Chondrocyte (in vitro differentiated cells): ENCODE data around the gene LINC00237. TPM values are rescaled to one million over a fixed set of nuclear protein-coding genes. Genes with fewer than 3 reads are reported as not detected.
A peak's percentile ranks its signal among the peaks of the same experiment; 100 is the strongest.

Source experiments
- DNase-seq: peaks from one replicate; pipeline ENCODE4 v3.0.0; 2021; ENCODE audit warnings: mixed read lengths, low spot score
- H3K27ac Mint-ChIP-seq: one replicate; pipeline ENCODE4 v1.8.0; 2021; ENCODE audit warnings: mild to moderate bottlenecking, moderate library complexity, mixed read lengths; ENCODE audit not compliant: unreplicated experiment
- H3K27me3 Mint-ChIP-seq: 2 replicates; pipeline ENCODE4 v1.8.0; 2021; ENCODE audit warnings: low read depth, mixed read lengths
- H3K36me3 Mint-ChIP-seq: 2 replicates; pipeline ENCODE4 v1.8.0; 2021; ENCODE audit warnings: low read depth, mixed read lengths
- H3K4me1 Mint-ChIP-seq: 2 replicates; pipeline ENCODE4 v1.8.0; 2021; ENCODE audit warnings: low read depth, mild to moderate bottlenecking, mixed read lengths
- H3K4me3 Mint-ChIP-seq: one replicate; pipeline ENCODE4 v1.8.0; 2021; ENCODE audit warnings: mild to moderate bottlenecking, moderate library complexity, mixed read lengths; ENCODE audit not compliant: unreplicated experiment
- H3K9me3 Mint-ChIP-seq: 2 replicates; pipeline ENCODE4 v1.8.0; 2021; ENCODE audit warnings: low read depth, mixed read lengths
- long read RNA-seq: library from polyadenylated mRNA; stranded (forward); transcript quantifications from one replicate; pipeline ENCODE4 v2.0.0, GENCODE V29; 2021
- total RNA-seq: library from RNA; stranded (reverse); gene quantifications from 3 replicates; pipeline ENCODE4 v1.2.1, GENCODE V29; 2021
- TF ChIP-seq, protein P1 (sequence below): fragments of 200-600 bp; sonication (generic); IDR thresholded peaks from 2 replicates; pipeline ENCODE4 v1.5.0; 2021; ENCODE audit warnings: antibody characterized with exemption, mild to moderate bottlenecking, moderate library complexity

LINC00237 gene
- not detected in 3 replicates for total RNA-seq
- long read RNA-seq = 0 reads

- no peak for DNase-seq
- Mint-ChIP-seq H3K4me3 (peak within 1 kb of the TSS; percentile 28), H3K27me3 (peaks cover 76% of the 10 kb centered on the region)
Measured at GRCh38 chr20:21106171-21107017, at the start of gene LINC00237. TSS of gene LINC00237 (minus strand) at chr20:21106358.

DNA sequence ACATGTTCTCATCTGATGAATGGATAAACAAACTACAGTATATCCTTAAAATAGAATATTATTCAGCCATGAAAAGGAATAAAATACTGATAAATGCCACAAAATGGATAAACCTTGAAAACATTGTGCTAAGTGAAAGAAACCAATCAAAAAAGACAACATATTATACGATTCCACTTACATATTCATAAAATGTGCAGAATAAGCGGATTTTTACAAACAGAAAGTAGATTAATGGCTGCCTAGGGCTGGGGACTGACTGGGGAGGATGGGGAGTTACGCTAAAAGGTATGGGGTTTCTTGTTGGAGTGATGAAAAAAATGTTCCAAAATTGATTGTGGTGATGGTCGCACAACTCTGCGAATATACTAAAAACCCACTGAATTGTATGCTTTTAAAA, 49.1 kb upstream of the LINC00237 start:
- TF ChIP-seq, protein P1, sequence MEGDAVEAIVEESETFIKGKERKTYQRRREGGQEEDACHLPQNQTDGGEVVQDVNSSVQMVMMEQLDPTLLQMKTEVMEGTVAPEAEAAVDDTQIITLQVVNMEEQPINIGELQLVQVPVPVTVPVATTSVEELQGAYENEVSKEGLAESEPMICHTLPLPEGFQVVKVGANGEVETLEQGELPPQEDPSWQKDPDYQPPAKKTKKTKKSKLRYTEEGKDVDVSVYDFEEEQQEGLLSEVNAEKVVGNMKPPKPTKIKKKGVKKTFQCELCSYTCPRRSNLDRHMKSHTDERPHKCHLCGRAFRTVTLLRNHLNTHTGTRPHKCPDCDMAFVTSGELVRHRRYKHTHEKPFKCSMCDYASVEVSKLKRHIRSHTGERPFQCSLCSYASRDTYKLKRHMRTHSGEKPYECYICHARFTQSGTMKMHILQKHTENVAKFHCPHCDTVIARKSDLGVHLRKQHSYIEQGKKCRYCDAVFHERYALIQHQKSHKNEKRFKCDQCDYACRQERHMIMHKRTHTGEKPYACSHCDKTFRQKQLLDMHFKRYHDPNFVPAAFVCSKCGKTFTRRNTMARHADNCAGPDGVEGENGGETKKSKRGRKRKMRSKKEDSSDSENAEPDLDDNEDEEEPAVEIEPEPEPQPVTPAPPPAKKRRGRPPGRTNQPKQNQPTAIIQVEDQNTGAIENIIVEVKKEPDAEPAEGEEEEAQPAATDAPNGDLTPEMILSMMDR = no peak
- H3K27me3 Mint-ChIP-seq = no peaks in the 10 kb centered on the region
- H3K4me1 Mint-ChIP-seq = no peaks in the 10 kb centered on the region
- no peaks in the 10 kb centered on the region for H3K9me3 Mint-ChIP-seq
- no peak for DNase-seq
- H3K27ac Mint-ChIP-seq = no peak overlapping the region
- peaks cover 1% of the 10 kb centered on the region for H3K36me3 Mint-ChIP-seq
- H3K4me3 Mint-ChIP-seq = no peak overlapping the region

More at GRCh38 chr20:21106171-21107017, at the start of gene LINC00237:
- Mint-ChIP-seq H3K36me3 (no peaks in the 10 kb centered on the region), H3K27ac (no peak within 1 kb of the TSS), H3K4me1 (peaks cover 11% of the 10 kb centered on the region), H3K9me3 (no peaks in the 10 kb centered on the region)
- TF ChIP-seq, protein P1 = no peak

DNA sequence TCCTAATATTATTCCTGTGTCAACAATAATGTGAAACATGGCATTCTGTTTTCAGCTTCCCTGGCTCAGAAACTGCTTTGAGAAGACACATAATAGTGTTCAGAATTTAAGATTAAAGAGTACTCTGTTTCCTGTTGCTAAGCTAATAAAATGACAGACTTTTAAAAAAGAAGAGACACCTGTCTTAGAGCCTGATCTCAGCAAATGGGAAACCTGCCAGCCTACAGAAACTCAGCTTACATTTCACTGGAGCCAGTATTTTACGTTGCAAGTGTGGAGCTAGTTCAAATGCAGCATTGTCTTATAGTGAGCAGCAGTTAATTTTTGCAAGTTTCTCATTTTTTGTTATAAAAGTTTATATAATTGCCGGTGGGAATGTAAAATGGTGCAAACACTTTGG, 48.5 kb upstream of the LINC00237 start:
- Mint-ChIP-seq H3K4me3 (no peak overlapping the region), H3K27me3 (no peaks in the 10 kb centered on the region), H3K27ac (no peak overlapping the region), H3K4me1 (no peaks in the 10 kb centered on the region), H3K36me3 (peaks cover 1% of the 10 kb centered on the region), H3K9me3 (no peaks in the 10 kb centered on the region)
- no peak for DNase-seq
- TF ChIP-seq, protein P1 = no peak

DNA sequence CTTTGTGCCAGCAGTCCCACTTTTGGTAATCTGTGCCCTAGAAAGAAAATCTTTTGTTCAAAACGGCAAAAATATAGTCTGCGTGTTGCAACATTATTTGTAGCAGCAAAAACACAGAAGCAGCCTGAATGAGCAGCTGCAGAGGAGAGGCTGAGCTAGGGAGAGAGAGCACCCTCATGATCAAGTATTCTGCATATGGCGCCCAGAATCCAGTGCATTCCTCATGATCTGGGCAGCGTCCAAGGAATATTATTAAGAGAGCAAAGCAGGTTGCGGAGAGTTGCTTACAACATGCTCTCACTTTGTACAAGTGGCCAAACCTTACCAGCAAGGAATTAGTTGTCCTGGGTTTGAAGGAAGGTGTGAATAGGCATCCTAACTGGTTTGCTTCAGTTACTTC, 45.6 kb upstream of the LINC00237 start:
- Mint-ChIP-seq H3K27me3 (no peaks in the 10 kb centered on the region), H3K9me3 (no peaks in the 10 kb centered on the region), H3K36me3 (peaks cover 8% of the 10 kb centered on the region), H3K27ac (no peak overlapping the region), H3K4me3 (no peak overlapping the region), H3K4me1 (no peaks in the 10 kb centered on the region)
- TF ChIP-seq, protein P1 = no peak
- no peak for DNase-seq

DNA sequence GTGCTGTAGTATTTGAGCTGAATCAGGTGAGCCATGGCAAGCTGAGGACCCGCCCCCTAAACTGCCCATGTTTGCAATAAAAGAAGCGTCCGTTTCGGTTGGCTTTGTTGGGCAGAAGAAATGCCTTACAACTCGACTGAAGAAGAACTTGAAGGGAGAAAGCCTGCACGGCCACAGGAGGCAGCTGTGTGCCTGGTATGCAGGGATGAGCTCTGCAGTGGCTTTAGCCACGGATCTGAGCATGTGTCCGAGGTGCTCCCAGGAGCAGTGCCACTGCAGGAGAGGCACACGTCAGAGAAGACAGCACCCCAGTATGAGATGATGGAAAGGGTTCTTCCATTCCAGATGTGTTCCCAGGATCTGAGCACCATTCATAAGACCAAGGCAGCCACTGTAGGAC, 43.2 kb upstream of the LINC00237 start:
- no peak overlapping the region for H3K4me3 Mint-ChIP-seq
- peaks cover 6% of the 10 kb centered on the region for H3K36me3 Mint-ChIP-seq
- no peak for DNase-seq
- no peaks in the 10 kb centered on the region for H3K9me3 Mint-ChIP-seq
- H3K4me1 Mint-ChIP-seq = no peaks in the 10 kb centered on the region
- no peak overlapping the region for H3K27ac Mint-ChIP-seq
- TF ChIP-seq, protein P1 = no peak
- H3K27me3 Mint-ChIP-seq = no peaks in the 10 kb centered on the region
